Measurements from ENCODE around the gene PUM2.

PUM2 gene

GRCh38 chr2:20212459-20212870 lies 138.2 kb downstream of the PUM2 start:
- Histone ChIP-seq H3K27ac (ENCODE audit: low read depth, low read length) (no peak overlapping the region), H3F3A (ENCODE audit: insufficient read depth) (no peaks in the 10 kb centered on the region), H3K79me2 (ENCODE audit: insufficient read depth, low read length) (no peaks in the 10 kb centered on the region)

GRCh38 chr2:20211860-20212458 lies 138.7 kb downstream of the PUM2 start:
- H3K27ac ChIP-seq (ENCODE audit: low read depth, low read length), result no peak overlapping the region

More at GRCh38 chr2:20212459-20212870, 138.2 kb downstream of the PUM2 start:
- H3K27me3 ChIP-seq (ENCODE audit: low read length), result no peaks in the 10 kb centered on the region
- H3K9me3 ChIP-seq (ENCODE audit: insufficient read depth, low read length), result no peaks in the 10 kb centered on the region
- no peak overlapping the region for H3K4me3 ChIP-seq (ENCODE audit: insufficient read depth, low read length, poor library complexity, severe bottlenecking)
- no peaks in the 10 kb centered on the region for H3K9me2 ChIP-seq (replicated peaks; ENCODE audit: insufficient read depth, low read length)
- no peak overlapping the region for H3K4me2 ChIP-seq (ENCODE audit: low read depth, low read length, poor library complexity, severe bottlenecking)
- H3K36me3 ChIP-seq (ENCODE audit: low read length), result no peaks in the 10 kb centered on the region
- no peak overlapping the region for H2AFZ ChIP-seq (ENCODE audit: low read depth, low read length, severe bottlenecking)
- H3K9ac ChIP-seq (ENCODE audit: low read length), result no peak overlapping the region
- H4K20me1 ChIP-seq (ENCODE audit: low read depth, low read length), result no peaks in the 10 kb centered on the region
- no peak for TF ChIP-seq CTCF (IDR thresholded peaks at IDR 0.05; ENCODE audit: insufficient read depth, low read length, poor library complexity, severe bottlenecking)
- no peak for TF ChIP-seq EZH2phosphoT487 (conservative IDR thresholded peaks at IDR 0.05; ENCODE audit: low read length)

GRCh38 chr2:20211420-20211819 lies 139.2 kb downstream of the PUM2 start:
- H2AFZ ChIP-seq (ENCODE audit: low read depth, low read length, severe bottlenecking), result no peak overlapping the region
- H3K9ac ChIP-seq (ENCODE audit: low read length), result no peak overlapping the region
- TF ChIP-seq EZH2phosphoT487 (conservative IDR thresholded peaks at IDR 0.05; ENCODE audit: low read length) (no peak), CTCF (IDR thresholded peaks at IDR 0.05; ENCODE audit: insufficient read depth, low read length, poor library complexity, severe bottlenecking) (no peak)
- H3K9me2 ChIP-seq (replicated peaks; ENCODE audit: insufficient read depth, low read length), result no peaks in the 10 kb centered on the region
- no peak overlapping the region for H3K4me3 ChIP-seq (ENCODE audit: insufficient read depth, low read length, poor library complexity, severe bottlenecking)
- H3K79me2 ChIP-seq (ENCODE audit: insufficient read depth, low read length), result no peaks in the 10 kb centered on the region
- no peaks in the 10 kb centered on the region for H3K36me3 ChIP-seq (ENCODE audit: low read length)
- no peaks in the 10 kb centered on the region for H3F3A ChIP-seq (ENCODE audit: insufficient read depth)
- H3K27ac ChIP-seq (ENCODE audit: low read depth, low read length), result no peak overlapping the region
- H3K27me3 ChIP-seq (ENCODE audit: low read length), result no peaks in the 10 kb centered on the region
- no peaks in the 10 kb centered on the region for H4K20me1 ChIP-seq (ENCODE audit: low read depth, low read length)
- no peaks in the 10 kb centered on the region for H3K9me3 ChIP-seq (ENCODE audit: insufficient read depth, low read length)
- H3K4me2 ChIP-seq (ENCODE audit: low read depth, low read length, poor library complexity, severe bottlenecking), result no peak overlapping the region

More at GRCh38 chr2:20211860-20212458, 138.7 kb downstream of the PUM2 start:
- Histone ChIP-seq H3K36me3 (ENCODE audit: low read length) (no peaks in the 10 kb centered on the region), H3K9ac (ENCODE audit: low read length) (no peak overlapping the region), H3K27me3 (ENCODE audit: low read length) (no peaks in the 10 kb centered on the region), H3K4me2 (ENCODE audit: low read depth, low read length, poor library complexity, severe bottlenecking) (no peak overlapping the region), H3K4me3 (ENCODE audit: insufficient read depth, low read length, poor library complexity, severe bottlenecking) (no peak overlapping the region), H3K79me2 (ENCODE audit: insufficient read depth, low read length) (no peaks in the 10 kb centered on the region), H3K9me3 (ENCODE audit: insufficient read depth, low read length) (no peaks in the 10 kb centered on the region), H4K20me1 (ENCODE audit: low read depth, low read length) (no peaks in the 10 kb centered on the region), H3K9me2 (replicated peaks; ENCODE audit: insufficient read depth, low read length) (no peaks in the 10 kb centered on the region), H2AFZ (ENCODE audit: low read depth, low read length, severe bottlenecking) (no peak overlapping the region), H3F3A (ENCODE audit: insufficient read depth) (no peaks in the 10 kb centered on the region)
- TF ChIP-seq CTCF (IDR thresholded peaks at IDR 0.05; ENCODE audit: insufficient read depth, low read length, poor library complexity, severe bottlenecking) (no peak), EZH2phosphoT487 (conservative IDR thresholded peaks at IDR 0.05; ENCODE audit: low read length) (no peak)
